SK-N-SH treated with all-trans-retinoic acid at 6 μM for 48 hours (cell line): ENCODE results near the gene FATE1.

Experiments used
- ATAC-seq: fragments of 200-7000 bp; cut with Tn5 transposase; 3 replicates; pipeline ENCODE4 v1.9.1; 2020; ENCODE audit warnings: mild to moderate bottlenecking, moderate library complexity
- ARNTL ChIP-seq: fragments of 450-650 bp; formaldehyde crosslinking; IDR thresholded peaks from 2 replicates; pipeline ENCODE4 v1.5.0; 2020; ENCODE audit warnings: low read depth, mild to moderate bottlenecking, moderate library complexity, borderline replicate concordance
- BACH2 ChIP-seq: fragments of 250-450 bp; sonication (Bioruptor Pico); IDR thresholded peaks from 2 replicates; pipeline ENCODE4 v1.9.0; 2021; ENCODE audit warnings: mild to moderate bottlenecking, borderline replicate concordance
- CSDC2 ChIP-seq: fragments of 250-450 bp; sonication (Bioruptor Pico); IDR thresholded peaks from 2 replicates; pipeline ENCODE4 v1.5.0; 2020; ENCODE audit warnings: mild to moderate bottlenecking, moderate library complexity
- CSRNP3 ChIP-seq: fragments of 250-450 bp; sonication (Bioruptor Pico); IDR thresholded peaks from 2 replicates; pipeline ENCODE4 v1.5.1; 2021; ENCODE audit warnings: mild to moderate bottlenecking, moderate library complexity
- ESRRG ChIP-seq: fragments of 250-450 bp; sonication (Bioruptor Pico); IDR thresholded peaks from 2 replicates; pipeline ENCODE4 v1.6.1; 2021; ENCODE audit warnings: mild to moderate bottlenecking
- GLIS3 ChIP-seq: fragments of 250-450 bp; sonication (Bioruptor Pico); IDR thresholded peaks from 2 replicates; pipeline ENCODE4 v1.5.0; 2020; ENCODE audit warnings: mild to moderate bottlenecking, moderate library complexity
- ISL1 ChIP-seq: fragments of 250-450 bp; sonication (Bioruptor Pico); IDR thresholded peaks from 2 replicates; pipeline ENCODE4 v2.1.2; 2022; ENCODE audit warnings: mild to moderate bottlenecking, moderate library complexity
- OSR1 ChIP-seq: fragments of 250-450 bp; sonication (Bioruptor Pico); IDR thresholded peaks from 2 replicates; pipeline ENCODE4 v1.8.0; 2022; ENCODE audit warnings: moderate library complexity, mild to moderate bottlenecking, inconsistent platforms
- POU6F1 ChIP-seq: fragments of 250-450 bp; sonication (Bioruptor Pico); IDR thresholded peaks from 2 replicates; pipeline ENCODE4 v1.8.0; 2021; ENCODE audit warnings: low read depth, mild to moderate bottlenecking, moderate library complexity, borderline replicate concordance
- PPARA ChIP-seq: fragments of 250-450 bp; sonication (Bioruptor Pico); IDR thresholded peaks from 2 replicates; pipeline ENCODE4 v1.5.0; 2020; ENCODE audit warnings: mild to moderate bottlenecking, borderline replicate concordance
- RARB ChIP-seq: fragments of 250-450 bp; sonication (Bioruptor Pico); IDR thresholded peaks from 2 replicates; pipeline ENCODE4 v1.8.0; 2021; ENCODE audit warnings: mild to moderate bottlenecking, moderate library complexity
- SNAI2 ChIP-seq: fragments of 250-450 bp; sonication (Bioruptor Pico); IDR thresholded peaks from 2 replicates; pipeline ENCODE4 v1.5.0; 2020; ENCODE audit warnings: mild to moderate bottlenecking, moderate library complexity
- TCF4 ChIP-seq: fragments of 250-450 bp; sonication (Bioruptor Pico); IDR thresholded peaks from 2 replicates; pipeline ENCODE4 v1.8.0; 2021; ENCODE audit warnings: mild to moderate bottlenecking, moderate library complexity, borderline replicate concordance
- TOX ChIP-seq: fragments of 250-450 bp; sonication (Bioruptor Pico); IDR thresholded peaks from 2 replicates; pipeline ENCODE4 v1.8.0; 2021; ENCODE audit warnings: mild to moderate bottlenecking, moderate library complexity, borderline replicate concordance
- TSHZ2 ChIP-seq: fragments of 250-450 bp; sonication (Bioruptor Pico); IDR thresholded peaks from 2 replicates; pipeline ENCODE4 v1.5.0; 2020; ENCODE audit warnings: mild to moderate bottlenecking, moderate library complexity
- ZFP3 ChIP-seq: fragments of 250-450 bp; sonication (Bioruptor Pico); IDR thresholded peaks from 2 replicates; pipeline ENCODE4 v1.5.0; 2020; ENCODE audit warnings: mild to moderate bottlenecking, moderate library complexity
- ZFP30 ChIP-seq: fragments of 450-650 bp; formaldehyde crosslinking; IDR thresholded peaks from 2 replicates; pipeline ENCODE4 v1.5.0; 2022; ENCODE audit warnings: mild to moderate bottlenecking, moderate library complexity
- ZNF565 ChIP-seq: fragments of 450-650 bp; formaldehyde crosslinking; conservative IDR thresholded peaks from 2 replicates; pipeline ENCODE4 v1.5.0; 2020; ENCODE audit warnings: low read depth, mild to moderate bottlenecking, moderate library complexity
- ZNF70 ChIP-seq: fragments of 450-650 bp; formaldehyde crosslinking; IDR thresholded peaks from 2 replicates; pipeline ENCODE4 v1.5.0; 2020; ENCODE audit warnings: mild to moderate bottlenecking, moderate library complexity

FATE1 gene

GRCh38 chrX:151692825-151693224 is 23.0 kb upstream of the FATE1 start:
- TF ChIP-seq ISL1 (CRISPR knock-in tag), result no peak
- no peak for ATAC-seq

GRCh38 chrX:151694121-151694520 is 21.7 kb upstream of the FATE1 start:
- TF ChIP-seq ZFP30 (no peak), CSRNP3 (CRISPR knock-in tag) (no peak), ZNF70 (CRISPR knock-in tag) (no peak), ESRRG (CRISPR knock-in tag) (no peak), PPARA (CRISPR knock-in tag) (no peak), ARNTL (CRISPR knock-in tag) (no peak), BACH2 (CRISPR knock-in tag) (no peak), TOX (CRISPR knock-in tag) (no peak), RARB (CRISPR knock-in tag) (no peak), ISL1 (CRISPR knock-in tag) (no peak), ZFP3 (CRISPR knock-in tag) (no peak), ZNF565 (CRISPR knock-in tag) (no peak), TSHZ2 (CRISPR knock-in tag) (no peak)
- no peak for ATAC-seq

GRCh38 chrX:151694661-151695582 is 20.9 kb upstream of the FATE1 start, which contains the start of gene PRRG3:
TSS of gene PRRG3 (plus strand) at chrX:151695458. CDS start at chrX:151698815, 3,357 bp downstream.
- ATAC-seq, result no peak
- TF ChIP-seq CSRNP3 (CRISPR knock-in tag) (no peak), ISL1 (CRISPR knock-in tag) (no peak), BACH2 (CRISPR knock-in tag) (no peak), PPARA (CRISPR knock-in tag) (no peak), GLIS3 (no peak), ESRRG (CRISPR knock-in tag) (no peak), TCF4 (CRISPR knock-in tag) (no peak), POU6F1 (CRISPR knock-in tag) (no peak), ZNF565 (CRISPR knock-in tag) (no peak), ZNF70 (CRISPR knock-in tag) (no peak), OSR1 (CRISPR knock-in tag) (no peak), ZFP30 (no peak), TSHZ2 (CRISPR knock-in tag) (no peak), SNAI2 (CRISPR knock-in tag) (no peak), CSDC2 (no peak), RARB (CRISPR knock-in tag) (no peak)
